Osteocyte (in vitro differentiated cells): ENCODE results near the gene PIAS2. TPM values are rescaled to one million over a fixed set of nuclear protein-coding genes. Genes with fewer than 3 reads are reported as not detected.
"Not testable (repeated sequence)": the region's sequence is repeated elsewhere in the genome, so short reads cannot be mapped to it uniquely, and the experiment has no call there.

Experiments
- DNase-seq: peaks from one replicate; pipeline ENCODE4 v3.0.0; 2021; ENCODE audit warnings: mixed read lengths; ENCODE audit not compliant: unreplicated experiment; ENCODE audit errors: extremely low spot score
- H3K27ac Mint-ChIP-seq: one replicate; pipeline ENCODE4 v1.8.0; 2021; ENCODE audit warnings: mild to moderate bottlenecking, mixed read lengths; ENCODE audit not compliant: unreplicated experiment
- H3K27me3 Mint-ChIP-seq: one replicate; pipeline ENCODE4 v1.8.0; 2021; ENCODE audit warnings: mixed read lengths; ENCODE audit not compliant: unreplicated experiment
- H3K36me3 Mint-ChIP-seq: one replicate; pipeline ENCODE4 v1.8.0; 2021; ENCODE audit warnings: mixed read lengths; ENCODE audit not compliant: unreplicated experiment
- H3K4me1 Mint-ChIP-seq: one replicate; pipeline ENCODE4 v1.8.0; 2021; ENCODE audit warnings: mixed read lengths; ENCODE audit not compliant: unreplicated experiment
- H3K4me3 Mint-ChIP-seq: one replicate; pipeline ENCODE4 v1.8.0; 2021; ENCODE audit warnings: mild to moderate bottlenecking, moderate library complexity, mixed read lengths; ENCODE audit not compliant: unreplicated experiment
- H3K9me3 Mint-ChIP-seq: one replicate; pipeline ENCODE4 v1.8.0; 2021; ENCODE audit warnings: mixed read lengths; ENCODE audit not compliant: unreplicated experiment
- total RNA-seq: library from RNA; stranded (reverse); gene quantifications from 2 replicates; pipeline ENCODE4 v1.2.1, GENCODE V29; 2021
- TF ChIP-seq, protein P1 (sequence below): fragments of 200-600 bp; sonication (generic); IDR thresholded peaks from 2 replicates; pipeline ENCODE4 v1.5.0; 2021; ENCODE audit warnings: antibody characterized with exemption, mild to moderate bottlenecking, moderate library complexity

The PIAS2 gene
- total RNA-seq, 1 donor from 2014 or later: 50.6 TPM

DNA sequence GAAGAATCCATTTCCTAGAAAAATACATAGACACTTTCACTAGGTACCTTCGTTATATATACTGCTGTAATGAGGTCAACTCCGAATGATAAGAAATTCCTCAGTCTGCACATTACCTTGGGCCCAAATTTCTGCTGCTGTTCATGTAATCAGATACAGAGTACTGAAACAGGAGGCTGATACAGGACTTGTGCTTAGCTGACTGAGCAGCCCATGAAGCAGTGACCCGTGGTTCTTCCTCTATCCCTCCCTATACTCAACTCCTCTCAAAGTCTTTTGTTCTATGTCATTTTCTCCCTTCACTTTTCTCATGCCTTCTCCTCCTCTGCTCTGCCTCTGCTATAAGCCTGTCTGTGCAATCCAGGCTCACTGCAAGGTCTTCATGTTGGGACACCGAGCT is 102.9 kb downstream of the PIAS2 start:
- TF ChIP-seq, protein P1, sequence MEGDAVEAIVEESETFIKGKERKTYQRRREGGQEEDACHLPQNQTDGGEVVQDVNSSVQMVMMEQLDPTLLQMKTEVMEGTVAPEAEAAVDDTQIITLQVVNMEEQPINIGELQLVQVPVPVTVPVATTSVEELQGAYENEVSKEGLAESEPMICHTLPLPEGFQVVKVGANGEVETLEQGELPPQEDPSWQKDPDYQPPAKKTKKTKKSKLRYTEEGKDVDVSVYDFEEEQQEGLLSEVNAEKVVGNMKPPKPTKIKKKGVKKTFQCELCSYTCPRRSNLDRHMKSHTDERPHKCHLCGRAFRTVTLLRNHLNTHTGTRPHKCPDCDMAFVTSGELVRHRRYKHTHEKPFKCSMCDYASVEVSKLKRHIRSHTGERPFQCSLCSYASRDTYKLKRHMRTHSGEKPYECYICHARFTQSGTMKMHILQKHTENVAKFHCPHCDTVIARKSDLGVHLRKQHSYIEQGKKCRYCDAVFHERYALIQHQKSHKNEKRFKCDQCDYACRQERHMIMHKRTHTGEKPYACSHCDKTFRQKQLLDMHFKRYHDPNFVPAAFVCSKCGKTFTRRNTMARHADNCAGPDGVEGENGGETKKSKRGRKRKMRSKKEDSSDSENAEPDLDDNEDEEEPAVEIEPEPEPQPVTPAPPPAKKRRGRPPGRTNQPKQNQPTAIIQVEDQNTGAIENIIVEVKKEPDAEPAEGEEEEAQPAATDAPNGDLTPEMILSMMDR: no peak
- H3K27ac Mint-ChIP-seq: no peak overlapping the region
- H3K9me3 Mint-ChIP-seq: no peaks in the 10 kb centered on the region
- H3K27me3 Mint-ChIP-seq: no peaks in the 10 kb centered on the region
- H3K4me3 Mint-ChIP-seq: no peak overlapping the region
- no peak for DNase-seq
- peaks cover 5% of the 10 kb centered on the region for H3K36me3 Mint-ChIP-seq
- H3K4me1 Mint-ChIP-seq: no peaks in the 10 kb centered on the region

DNA sequence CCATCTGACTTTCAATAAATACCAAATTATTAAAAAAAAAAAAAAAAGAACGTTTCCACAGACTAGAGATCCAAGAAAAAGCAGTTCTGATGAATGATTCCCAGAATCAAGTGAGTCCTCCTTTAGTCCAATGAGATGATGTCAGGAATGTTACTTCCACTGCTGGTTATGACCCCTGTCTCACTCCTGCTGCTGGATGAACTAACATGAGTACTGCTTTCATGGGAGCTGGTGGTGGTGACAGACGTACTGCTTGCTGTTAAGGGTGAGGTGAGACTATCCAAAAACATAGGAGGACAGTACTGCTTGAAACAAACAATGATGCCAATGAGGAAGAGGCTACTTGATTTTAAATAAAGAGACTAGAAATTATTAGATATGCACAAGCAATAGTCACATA is 105.0 kb downstream of the PIAS2 start:
- Mint-ChIP-seq H3K27ac (no peak overlapping the region), H3K4me3 (no peak overlapping the region), H3K9me3 (no peaks in the 10 kb centered on the region), H3K27me3 (no peaks in the 10 kb centered on the region), H3K4me1 (no peaks in the 10 kb centered on the region), H3K36me3 (peaks cover 7% of the 10 kb centered on the region)
- DNase-seq: no peak
- TF ChIP-seq, protein P1: no peak

DNA sequence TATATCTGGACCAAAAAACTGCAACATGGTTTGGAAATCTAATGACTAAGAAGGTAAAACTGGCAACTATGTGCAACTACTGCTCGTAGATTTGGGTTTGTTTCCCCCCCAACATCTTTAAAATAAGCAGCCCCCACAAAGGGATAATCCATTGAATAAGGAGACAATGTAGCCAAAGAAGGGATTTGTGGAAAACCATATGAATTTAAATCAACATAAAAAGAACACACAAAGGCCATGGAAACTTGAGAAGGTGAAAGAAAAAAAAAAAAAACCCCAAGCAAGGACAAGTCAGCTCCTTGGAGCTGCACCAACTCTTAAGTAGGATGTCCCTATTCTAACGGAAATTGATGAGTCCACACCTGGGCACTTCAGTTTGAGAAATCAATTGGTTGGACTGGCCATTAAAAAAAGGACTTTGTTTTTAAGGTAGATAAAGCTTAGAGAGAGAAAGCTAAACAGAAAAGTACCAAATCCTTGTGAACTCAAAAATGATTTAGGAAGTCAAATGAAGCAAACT is 106.8 kb downstream of the PIAS2 start:
- Mint-ChIP-seq H3K27me3 (no peaks in the 10 kb centered on the region), H3K27ac (no peak overlapping the region), H3K36me3 (peaks cover 7% of the 10 kb centered on the region), H3K4me3 (no peak overlapping the region), H3K9me3 (no peaks in the 10 kb centered on the region), H3K4me1 (no peaks in the 10 kb centered on the region)
- TF ChIP-seq, protein P1: no peak
- DNase-seq: no peak

DNA sequence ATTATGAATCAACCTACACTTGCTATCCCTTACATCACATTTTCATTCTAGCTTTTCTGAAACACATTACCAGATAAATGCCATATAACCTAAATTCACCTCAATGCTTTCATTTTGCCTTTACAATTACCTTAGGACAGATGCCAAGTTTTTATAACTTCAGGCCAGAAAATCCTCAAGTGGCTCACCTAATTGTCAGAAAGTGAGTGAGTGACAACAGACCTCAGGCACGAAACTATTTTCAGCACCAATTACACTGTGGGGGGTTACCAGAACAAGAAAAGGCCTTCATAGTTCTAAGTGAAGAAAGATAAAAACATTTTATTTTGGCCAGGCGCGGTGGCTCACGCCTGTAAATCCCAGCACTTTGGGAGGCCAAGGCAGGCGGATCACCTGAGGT is 108.2 kb downstream of the PIAS2 start:
- Mint-ChIP-seq H3K4me3 (no peak overlapping the region), H3K27me3 (no peaks in the 10 kb centered on the region), H3K9me3 (peaks cover 6% of the 10 kb centered on the region), H3K36me3 (peaks cover 7% of the 10 kb centered on the region), H3K4me1 (no peaks in the 10 kb centered on the region), H3K27ac (no peak overlapping the region)
- DNase-seq: no peak
- TF ChIP-seq, protein P1: no peak

DNA sequence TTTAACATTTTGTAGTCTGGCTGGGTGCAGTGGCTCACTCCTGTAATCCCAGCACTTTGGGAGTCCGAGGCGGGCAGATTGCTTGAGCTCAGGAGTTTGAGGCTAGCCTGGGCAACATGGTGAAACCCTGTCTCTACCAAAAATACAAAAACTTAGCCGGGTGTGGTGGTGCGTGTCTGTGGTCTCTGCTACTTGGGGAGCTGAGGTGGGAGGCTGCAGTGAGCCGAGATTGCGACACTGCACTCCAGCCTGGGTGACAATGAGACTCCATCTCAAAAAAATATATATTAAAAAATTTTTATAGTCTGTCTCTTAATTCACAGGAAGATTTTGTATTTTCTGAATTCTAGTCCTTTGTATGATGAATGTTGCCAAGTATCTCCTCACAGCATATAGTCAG is 121.4 kb downstream of the PIAS2 start:
- DNase-seq: not testable (repeated sequence)

DNA sequence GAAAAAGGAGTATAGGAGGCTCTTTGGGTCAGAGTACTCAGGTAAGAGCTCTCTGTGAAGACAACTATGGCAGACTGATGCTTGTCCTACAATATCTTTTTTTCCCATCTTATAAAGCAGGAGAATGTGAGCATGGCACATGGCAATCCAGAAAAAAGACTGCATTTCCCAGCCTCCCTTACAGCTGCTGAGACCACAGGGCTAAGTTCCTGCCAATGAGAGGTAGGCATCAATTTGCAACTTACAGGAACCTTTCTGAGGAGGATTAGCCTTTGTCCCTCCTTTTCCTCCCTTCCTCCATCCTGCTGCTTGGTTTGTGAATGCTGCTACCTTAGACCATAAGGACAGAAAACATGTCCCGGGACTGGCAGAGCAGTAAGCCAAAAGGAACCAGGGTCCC is 122.7 kb downstream of the PIAS2 start:
- TF ChIP-seq, protein P1: no peak
- H3K27me3 Mint-ChIP-seq: no peaks in the 10 kb centered on the region
- no peak overlapping the region for H3K4me3 Mint-ChIP-seq
- no peaks in the 10 kb centered on the region for H3K9me3 Mint-ChIP-seq
- no peak overlapping the region for H3K27ac Mint-ChIP-seq
- H3K4me1 Mint-ChIP-seq: no peaks in the 10 kb centered on the region
- peaks cover 4% of the 10 kb centered on the region for H3K36me3 Mint-ChIP-seq
- no peak for DNase-seq

More for the DNA sequence above, 121.4 kb downstream of the PIAS2 start:
- H3K27ac Mint-ChIP-seq, H3K27me3 Mint-ChIP-seq, H3K4me1 Mint-ChIP-seq, H3K36me3 Mint-ChIP-seq, H3K9me3 Mint-ChIP-seq, H3K4me3 Mint-ChIP-seq: not testable (repeated sequence)
